Heart left ventricle (tissue), 16 donors: ENCODE measurements around the gene RAB11FIP4. TPM values are rescaled to one million over a fixed set of nuclear protein-coding genes. Genes with fewer than 3 reads are reported as not detected.

Experiments used
- ATAC-seq, 4 donors: fragments of 200-7000 bp; cut with Tn5 transposase; one replicate each; pipeline ENCODE4 v1.9.1; 2020 to 2022; ENCODE audit warnings: moderate library complexity in 4 of 4, mild to moderate bottlenecking in 3 of 4, moderate number of reproducible peaks in 1 of 4
- DNase-seq, 5 donors: peaks; one replicate each; pipeline ENCODE4 v3.0.0-alpha.2; 2020
- H3K27ac ChIP-seq, 12 donors: fragments of 200-600 bp; sonication (generic) in 4 of 12; one replicate each; pipeline versions ENCODE4 v1.5.0 to v1.8.0; 2016 to 2022; ENCODE audit warnings: mild to moderate bottlenecking in 2 of 12
- H3K27me3 ChIP-seq, 9 donors: fragments of 200-600 bp; sonication (generic) in 2 of 9; one replicate each; pipeline versions ENCODE4 v1.5.1 to v1.8.0; 2016 to 2022; ENCODE audit warnings: mild to moderate bottlenecking in 3 of 9
- H3K36me3 ChIP-seq, 9 donors: fragments of 200-600 bp; sonication (generic) in 2 of 9; one replicate each; pipeline versions ENCODE4 v1.5.0 to v1.8.0; 2018 to 2022; ENCODE audit warnings: mild to moderate bottlenecking in 2 of 9
- H3K4me1 ChIP-seq, 12 donors: fragments of 200-600 bp; sonication (generic) in 4 of 12; one replicate each; pipeline versions ENCODE4 v1.5.0 to v1.8.0; 2016 to 2022; ENCODE audit warnings: mild to moderate bottlenecking in 3 of 12
- H3K4me3 ChIP-seq, 12 donors: fragments of 200-600 bp; sonication (generic) in 4 of 12; one replicate each; pipeline versions ENCODE4 v1.5.0 to v1.8.0; 2017 to 2022; ENCODE audit warnings: mild to moderate bottlenecking in 9 of 12, moderate library complexity in 4 of 12
- H3K9me3 ChIP-seq, 12 donors: fragments of 200-600 bp; sonication (generic) in 4 of 12; one replicate each; pipeline versions ENCODE4 v1.5.0 to v1.8.0; 2016 to 2022; ENCODE audit warnings: mild to moderate bottlenecking in 1 of 12
- CTCF ChIP-seq, 12 donors: fragments of 200-600 bp; sonication (generic) in 4 of 12; IDR thresholded peaks; one replicate each; pipeline versions ENCODE4 v1.5.0 to v1.8.0; 2018 to 2022; ENCODE audit warnings: antibody characterized with exemption in 12 of 12, mild to moderate bottlenecking in 5 of 12
- POLR2A ChIP-seq, 2 donors: fragments of 450-650 bp; IDR thresholded peaks; one replicate each; pipeline ENCODE4 v1.6.1; 2017; ENCODE audit warnings: antibody characterized with exemption in 2 of 2, mild to moderate bottlenecking in 2 of 2, moderate library complexity in 2 of 2
- WGBS, 4 donors: extraction: QIAGEN DNeasy Blood & Tissue Kit in 2 of 4; methylation state at CpG; one replicate each; pipeline versions ENCODE4 v1.1.5 to v1.1.7; 2013 to 2018; 5-methylcytosine and 5-hydroxymethylcytosine counted together
- intact Hi-C, 10 donors: fragments of 100-400 bp; cut with DNase I; formaldehyde crosslinking; loops; one replicate each; pipeline versions ENCODE4 v1.11.1 to v1.14.2; 2022
- polyA plus RNA-seq, 2 donors: library from polyadenylated mRNA; stranded (reverse); fragments of 200-250 nt; gene quantifications; one replicate each; pipeline ENCODE4 v1.2.3, GENCODE V29; 2013
- total RNA-seq, 9 donors: library from RNA; depleted of rRNA in 2 of 9; stranded (reverse); fragments of >200 nt in 2 of 9; fragmentation: NEBNext Ultra II Directional in 3 of 9; extraction: Animal tissue kit (Norgen Biotek cat#: 25700) in 3 of 9; gene quantifications; one replicate each; pipeline versions ENCODE4 v1.1.0 to v1.2.4, GENCODE V29; 2016 to 2023
- donor health status: ischemic (EF 13 %, LVEDD 7.1; RV severe dilation, severe dysfunction).
- donor health status: healthy with polysubstance abuse.
- donor health status: DM: no; HTN: yes; CAD: no.
- donor health status: DM: no; HTN: no; CAD: no.
- donor health status: ischemic (EF 25% LVEDD 6.9; RV normal size, moderate dysfunction).
- donor health status: ischemic (EF 25% LVEDD 5.7; RV mildly dilated, moderate dysfunction).
- donor health status: healthy.
- donor health status: DM: yes; HTN: yes; CAD: no.
- donor health status: ischemic (EF 35%, LVEDD 5.7; RV mildly dilated, moderate dysfunction).
- donor health status: nonischemic (EF 11% LVEDD 7.7; RV severe dilation, severe dysfunction).
- donor health status: DM: yes; HTN: yes; CAD: no.
- donor health status: PGD.
- donor health status: ischemic (EF 29% LVEDD 5.4; RV normal size, mild dysfunction).
- donor health status: nonischemic (EF 23%, LVEDD 6.1; RV moderate dilation, normal function).

The RAB11FIP4 gene
- total and polyA plus RNA-seq, 11 donors: 1.5 to 13.7 (median 8.3) TPM

- Histone ChIP-seq H3K27ac (peak overlapping the region in 3 of 12 donors; percentile 5 to 33 (median 26)), H3K27me3 (peaks cover 0 to 8% (median 0%) of the 10 kb centered on the region in 9 donors), H3K36me3 (no peaks in the 10 kb centered on the region), H3K9me3 (peaks cover 0 to 22% (median 3%) of the 10 kb centered on the region in 12 donors), H3K4me1 (peaks cover 0 to 14% (median 6%) of the 10 kb centered on the region in 12 donors), H3K4me3 (no peak overlapping the region)
- ATAC-seq (peak in 3 of 4 donors; percentile 36 to 55 (median 47)), DNase-seq (peak in 1 of 5 donors; percentile 56)
- intact Hi-C loops: no loop called here
- WGBS, 4 donors: 12 to 26% (median 19%) methylated on average over 11 to 17 of the region's 17 CpGs
- TF ChIP-seq POLR2A (IDR thresholded peaks at IDR 0.05) (no peak), CTCF (IDR thresholded peaks at IDR 0.05) (no peak)
Observed at GRCh38 chr17:31425282-31426040, 34.0 kb downstream of the RAB11FIP4 start.

- intact Hi-C loops: no loop called here
- DNase-seq: no peak
- Histone ChIP-seq H3K4me3 (no peak overlapping the region), H3K27ac (no peak overlapping the region), H3K27me3 (peaks cover 0 to 28% (median 3%) of the 10 kb centered on the region in 9 donors), H3K9me3 (peaks cover 0 to 12% (median under 1%) of the 10 kb centered on the region in 12 donors), H3K36me3 (no peaks in the 10 kb centered on the region), H3K4me1 (peaks cover 0 to 14% (median 6%) of the 10 kb centered on the region in 12 donors)
- TF ChIP-seq CTCF (IDR thresholded peaks at IDR 0.05): no peak
- no peak for TF ChIP-seq POLR2A (IDR thresholded peaks at IDR 0.05)
- 71 to 78% (median 75%) methylated on average over 4 of the region's 4 CpGs for WGBS, 4 donors
- peak in 3 of 4 donors; percentile 10 to 41 (median 38) for ATAC-seq
Observed at GRCh38 chr17:31427684-31428083, 36.2 kb downstream of the RAB11FIP4 start.

DNA sequence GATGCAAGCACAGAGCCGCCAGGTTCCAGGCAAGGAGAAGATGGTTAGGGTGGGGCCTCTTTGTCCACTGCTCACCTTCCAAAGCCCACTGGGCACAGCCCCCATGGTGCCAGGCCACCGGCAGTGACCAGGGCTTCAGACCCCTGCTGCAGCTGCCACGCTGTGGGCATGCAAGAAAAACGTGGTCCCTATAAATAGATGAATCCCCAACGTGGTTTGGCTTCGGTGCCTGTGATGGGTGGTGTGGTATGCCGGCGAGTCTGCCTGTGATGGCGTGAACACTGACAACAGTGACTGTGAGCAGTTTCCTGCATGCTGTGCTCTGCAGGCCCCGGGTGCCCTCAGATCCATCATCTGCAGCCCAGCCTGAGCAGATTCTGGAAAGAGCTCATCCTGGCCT lies 36.6 kb downstream of the RAB11FIP4 start:
- H3K27me3 ChIP-seq: peaks cover 0 to 28% (median 3%) of the 10 kb centered on the region in 9 donors
- no peak overlapping the region for H3K27ac ChIP-seq
- ATAC-seq: peak in 3 of 4 donors; percentile 51 to 67 (median 57)

More for the DNA sequence above, 36.6 kb downstream of the RAB11FIP4 start:
- no peak overlapping the region for H3K4me3 ChIP-seq
- H3K36me3 ChIP-seq: no peaks in the 10 kb centered on the region
- no peak for DNase-seq
- TF ChIP-seq CTCF (IDR thresholded peaks at IDR 0.05) (no peak), POLR2A (IDR thresholded peaks at IDR 0.05) (no peak)
- peaks cover 0 to 14% (median 6%) of the 10 kb centered on the region in 12 donors for H3K4me1 ChIP-seq
- intact Hi-C loops: no loop called here
- peaks cover 0 to 8% (median 0%) of the 10 kb centered on the region in 12 donors for H3K9me3 ChIP-seq
- WGBS, 4 donors: 37 to 62% (median 45%) methylated on average over 5 to 10 of the region's 10 CpGs
